AG09309 (cell line): ENCODE results near the gene FAM107B.

Source experiments
- DNase-seq: peaks from one replicate; pipeline ENCODE4 v3.0.0-alpha.2; 2010; ENCODE audit warnings: low read depth
- H3K4me3 ChIP-seq: 2 replicates; pipeline ENCODE4 v1.5.1; 2011; ENCODE audit warnings: mild to moderate bottlenecking, low read depth, low read length, moderate library complexity; ENCODE audit not compliant: control insufficient read depth
- TF ChIP-seq, protein P1 (sequence below): IDR thresholded peaks from 2 replicates; pipeline ENCODE4 v1.5.1; 2011; ENCODE audit warnings: mild to moderate bottlenecking, low read depth, low read length, inconsistent platforms; ENCODE audit not compliant: insufficient read depth, control insufficient read depth; ENCODE audit errors: missing control alignments

Gene FAM107B

DNA sequence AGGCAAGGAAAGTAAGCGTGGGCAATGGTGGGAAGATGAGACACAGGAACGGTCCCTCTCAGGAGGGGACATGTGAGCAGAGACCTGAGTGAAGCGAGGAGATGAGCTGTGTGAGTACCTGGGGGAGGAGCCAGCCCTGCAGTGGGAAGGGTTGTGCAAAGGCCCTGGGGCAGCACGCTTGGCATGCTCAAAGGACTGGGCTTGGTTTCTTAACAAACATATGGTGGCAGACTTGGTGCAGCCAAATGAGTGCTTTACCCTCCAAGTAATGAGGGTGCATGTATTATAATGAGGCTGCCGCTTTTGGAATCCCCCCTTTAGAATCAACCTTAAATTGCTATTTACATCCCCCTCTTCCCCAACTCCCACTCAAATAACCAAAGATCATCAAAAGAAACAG, 291.3 kb downstream of the FAM107B start:
- DNase-seq: no peak
- no peak overlapping the region for H3K4me3 ChIP-seq
- TF ChIP-seq, protein P1, sequence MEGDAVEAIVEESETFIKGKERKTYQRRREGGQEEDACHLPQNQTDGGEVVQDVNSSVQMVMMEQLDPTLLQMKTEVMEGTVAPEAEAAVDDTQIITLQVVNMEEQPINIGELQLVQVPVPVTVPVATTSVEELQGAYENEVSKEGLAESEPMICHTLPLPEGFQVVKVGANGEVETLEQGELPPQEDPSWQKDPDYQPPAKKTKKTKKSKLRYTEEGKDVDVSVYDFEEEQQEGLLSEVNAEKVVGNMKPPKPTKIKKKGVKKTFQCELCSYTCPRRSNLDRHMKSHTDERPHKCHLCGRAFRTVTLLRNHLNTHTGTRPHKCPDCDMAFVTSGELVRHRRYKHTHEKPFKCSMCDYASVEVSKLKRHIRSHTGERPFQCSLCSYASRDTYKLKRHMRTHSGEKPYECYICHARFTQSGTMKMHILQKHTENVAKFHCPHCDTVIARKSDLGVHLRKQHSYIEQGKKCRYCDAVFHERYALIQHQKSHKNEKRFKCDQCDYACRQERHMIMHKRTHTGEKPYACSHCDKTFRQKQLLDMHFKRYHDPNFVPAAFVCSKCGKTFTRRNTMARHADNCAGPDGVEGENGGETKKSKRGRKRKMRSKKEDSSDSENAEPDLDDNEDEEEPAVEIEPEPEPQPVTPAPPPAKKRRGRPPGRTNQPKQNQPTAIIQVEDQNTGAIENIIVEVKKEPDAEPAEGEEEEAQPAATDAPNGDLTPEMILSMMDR: no peak

DNA sequence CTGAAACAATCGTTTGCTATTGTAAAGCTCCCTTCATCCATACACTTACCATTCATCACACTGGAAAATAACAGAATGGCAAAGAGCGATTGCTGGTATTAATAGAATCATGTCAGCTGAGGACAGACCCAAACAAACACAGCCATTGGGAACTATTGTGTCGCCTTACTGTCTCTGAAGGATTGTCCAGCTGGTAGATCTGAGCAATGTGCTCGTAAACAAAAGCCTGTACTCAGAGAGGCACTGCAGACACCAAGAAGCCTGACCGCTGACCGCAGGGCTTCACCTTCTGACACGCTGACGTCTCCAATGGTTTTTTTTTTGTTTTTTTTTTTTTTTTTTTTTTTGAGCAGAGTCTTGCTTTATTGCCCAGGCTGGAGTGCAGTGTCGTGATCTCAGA, 292.9 kb downstream of the FAM107B start:
- TF ChIP-seq, protein P1: no peak
- H3K4me3 ChIP-seq: no peak overlapping the region
- DNase-seq: no peak

DNA sequence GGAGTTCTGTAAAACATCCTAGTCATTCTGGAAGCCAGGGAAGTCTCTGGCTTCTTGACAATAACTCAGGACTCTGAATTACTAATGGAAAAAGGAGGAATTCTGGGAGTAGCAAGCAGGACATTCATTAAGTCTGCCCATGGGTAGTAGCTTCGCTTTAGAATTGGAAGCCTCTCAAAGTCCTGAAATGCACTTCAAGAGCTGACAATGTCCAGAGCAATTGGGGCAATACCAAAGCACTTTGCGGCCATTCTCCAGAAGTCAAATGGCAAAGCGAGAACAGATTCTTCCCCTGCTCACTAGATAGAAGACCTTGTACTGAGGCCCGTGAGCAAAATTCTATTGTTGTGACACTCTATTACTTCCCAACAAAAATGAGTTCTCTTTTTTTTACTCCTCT, 293.7 kb downstream of the FAM107B start:
- DNase-seq: no peak
- TF ChIP-seq, protein P1: no peak

DNA sequence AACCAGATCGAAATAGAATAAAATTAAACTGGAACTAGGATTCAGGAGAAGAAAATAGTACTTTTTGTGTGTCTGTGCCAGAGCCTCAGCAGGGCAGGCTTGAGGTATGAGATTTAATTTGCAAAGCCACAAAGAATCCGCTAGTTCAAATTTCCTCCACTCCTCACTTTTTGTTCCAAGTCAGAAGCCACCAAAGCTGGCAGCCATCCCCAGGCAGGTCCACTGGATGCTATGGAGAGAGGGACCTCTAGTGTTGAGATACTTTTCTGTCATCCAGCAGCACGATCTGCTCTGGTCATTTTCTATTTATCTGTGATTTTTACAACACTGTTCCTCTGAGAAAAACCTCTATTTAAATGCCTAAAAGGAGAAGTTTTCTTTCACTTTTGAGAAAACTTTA, 296.1 kb downstream of the FAM107B start:
- H3K4me3 ChIP-seq: no peak overlapping the region
- TF ChIP-seq, protein P1: peak; percentile 80
- no peak for DNase-seq

More for the DNA sequence above, 293.7 kb downstream of the FAM107B start:
- no peak overlapping the region for H3K4me3 ChIP-seq

DNA sequence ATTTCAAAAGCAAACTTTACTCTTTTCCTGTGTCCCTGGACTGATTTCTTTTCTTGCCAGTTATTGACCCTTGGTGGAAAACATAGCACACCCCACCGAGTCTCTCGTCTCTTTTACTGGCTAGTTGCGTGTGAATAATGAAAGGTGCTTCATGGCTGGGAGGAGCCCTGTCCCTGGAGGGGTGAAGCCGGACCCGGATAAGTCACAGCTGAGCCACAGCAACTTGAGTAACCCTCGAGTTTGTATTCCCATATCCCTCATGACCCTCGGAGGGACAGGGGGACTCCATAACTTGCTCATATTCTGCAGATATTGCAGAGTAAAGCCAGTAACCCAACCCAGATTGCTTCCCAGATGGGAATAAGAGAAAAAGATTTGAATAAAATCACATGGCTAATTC, 296.5 kb downstream of the FAM107B start:
- TF ChIP-seq, protein P1: no peak
- no peak for DNase-seq
- no peak overlapping the region for H3K4me3 ChIP-seq

DNA sequence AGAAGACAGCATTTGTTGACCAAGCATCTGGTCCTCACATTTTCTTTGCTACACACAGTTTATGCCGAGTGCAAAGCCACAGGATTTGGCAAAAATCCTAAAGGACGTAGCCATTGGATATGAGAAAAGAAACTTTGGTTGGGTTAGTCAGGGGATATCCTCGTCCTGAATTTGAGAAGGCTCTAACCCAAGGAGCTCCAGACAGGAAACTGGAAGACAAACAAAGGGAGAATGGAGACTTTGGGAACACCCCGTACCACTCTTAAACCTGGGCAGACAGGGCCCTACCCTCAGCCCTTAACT, 297.3 kb downstream of the FAM107B start:
- TF ChIP-seq, protein P1: no peak
- DNase-seq: no peak
- no peak overlapping the region for H3K4me3 ChIP-seq
